HL-60 (cell line): ENCODE data around the gene NUDT3.

Experiments
- CTCF ChIP-seq: IDR thresholded peaks from one replicate; pipeline ENCODE4 v1.5.1; 2011; ENCODE audit warnings: low read length, control low read depth, inconsistent platforms; ENCODE audit not compliant: insufficient read depth
- GABPA ChIP-seq: IDR thresholded peaks from 2 replicates; pipeline ENCODE4 v1.6.1; 2012; ENCODE audit warnings: low read depth
- POLR2AphosphoS5 ChIP-seq: IDR thresholded peaks from 2 replicates; pipeline ENCODE4 v1.6.1; 2012; ENCODE audit warnings: low read depth
- REST ChIP-seq: IDR thresholded peaks from 2 replicates; pipeline ENCODE4 v1.6.1; 2012; ENCODE audit warnings: low read depth; ENCODE audit not compliant: insufficient replicate concordance
- SPI1 ChIP-seq: IDR thresholded peaks from 2 replicates; pipeline ENCODE4 v1.6.1; 2012; ENCODE audit warnings: low read depth, mild to moderate bottlenecking, borderline replicate concordance

GRCh38 chr6:34350137-34350933 is 42.1 kb downstream of the NUDT3 start:
- TF ChIP-seq POLR2AphosphoS5 (no peak), CTCF (no peak), GABPA (no peak), SPI1 (no peak), REST (no peak)
